Natural killer cell (primary cell): ENCODE data around the gene MGLL. TPM values are rescaled to one million over a fixed set of nuclear protein-coding genes. Genes with fewer than 3 reads are reported as not detected.

Experiments used
- ATAC-seq, 3 donors: fragments of 150-1000 bp in 2 of 3; fragments of 200-7000 bp in 1 of 3; cut with Tn5 transposase; 1 replicate in 1 of 3; 2 replicates in 2 of 3; pipeline ENCODE4 v1.10.0; 2021; ENCODE audit warnings: mild to moderate bottlenecking in 2 of 3, moderate library complexity in 2 of 3
- DNase-seq, 2 donors: peaks; one replicate each; pipeline versions ENCODE4 v3.0.0 to v3.0.0-alpha.2; 2013 to 2021; ENCODE audit warnings: mixed read lengths in 1 of 2
- H3K27ac ChIP-seq: one replicate; pipeline ENCODE4 v1.5.1; 2013; ENCODE audit warnings: mild to moderate bottlenecking, low read length
- H3K27me3 ChIP-seq: one replicate; pipeline ENCODE4 v1.6.1; 2013; ENCODE audit warnings: low read length; ENCODE audit not compliant: control insufficient read depth, insufficient read depth
- H3K36me3 ChIP-seq: one replicate; pipeline ENCODE4 v1.6.1; 2013; ENCODE audit warnings: low read length; ENCODE audit not compliant: control insufficient read depth, insufficient read depth
- H3K4me1 ChIP-seq: one replicate; pipeline ENCODE4 v1.6.1; 2013; ENCODE audit warnings: low read length; ENCODE audit not compliant: control insufficient read depth, insufficient read depth
- H3K4me3 ChIP-seq: one replicate; pipeline ENCODE4 v1.5.1; 2013; ENCODE audit warnings: low read length
- H3K9me3 ChIP-seq: one replicate; pipeline ENCODE4 v1.6.1; 2013; ENCODE audit warnings: low read length; ENCODE audit not compliant: control insufficient read depth, insufficient read depth
- H3K27ac Mint-ChIP-seq, 2 donors: one replicate each; pipeline ENCODE4 v1.8.0; 2022; ENCODE audit warnings: mild to moderate bottlenecking in 2 of 2, mixed read lengths in 2 of 2, moderate library complexity in 1 of 2
- H3K27me3 Mint-ChIP-seq, 2 donors: one replicate each; pipeline ENCODE4 v1.8.0; 2022; ENCODE audit warnings: low read depth in 2 of 2, mixed read lengths in 2 of 2
- H3K36me3 Mint-ChIP-seq: one replicate; pipeline ENCODE4 v1.8.0; 2022; ENCODE audit warnings: mixed read lengths
- H3K4me1 Mint-ChIP-seq, 2 donors: one replicate each; pipeline ENCODE4 v1.8.0; 2022; ENCODE audit warnings: mixed read lengths in 2 of 2
- H3K4me3 Mint-ChIP-seq: one replicate; pipeline ENCODE4 v1.8.0; 2022; ENCODE audit warnings: mild to moderate bottlenecking, moderate library complexity, mixed read lengths
- H3K9me3 Mint-ChIP-seq, 2 donors: one replicate each; pipeline ENCODE4 v1.8.0; 2022; ENCODE audit warnings: mixed read lengths in 2 of 2
- WGBS: methylation state at CpG from one replicate; pipeline ENCODE4 v1.1.7; 2013; ENCODE audit warnings: missing lambda C conversion rate; ENCODE audit not compliant: insufficient coverage; 5-methylcytosine and 5-hydroxymethylcytosine counted together
- intact Hi-C: fragments of 100-400 bp; cut with micrococcal nuclease; formaldehyde crosslinking; loops from one replicate; pipeline ENCODE4 v1.14.2; 2022
- total RNA-seq, 4 donors: library from RNA; stranded (reverse); fragments of 120-200 nt in 1 of 4; gene quantifications; one replicate each; pipeline versions ENCODE4 v1.2.3 to v1.2.4, GENCODE V29; 2013 to 2022
- TF ChIP-seq, protein P1 (sequence below): fragments of 200-600 bp; IDR thresholded peaks from one replicate; pipeline ENCODE4 v1.8.0; 2022; ENCODE audit warnings: antibody characterized with exemption

MGLL gene
- total RNA-seq, 3 donors from 2014 or later (not counting 1 experiment from before 2014, with no cell fraction given), result 2.7 to 4.6 (median 3.0) TPM

DNA sequence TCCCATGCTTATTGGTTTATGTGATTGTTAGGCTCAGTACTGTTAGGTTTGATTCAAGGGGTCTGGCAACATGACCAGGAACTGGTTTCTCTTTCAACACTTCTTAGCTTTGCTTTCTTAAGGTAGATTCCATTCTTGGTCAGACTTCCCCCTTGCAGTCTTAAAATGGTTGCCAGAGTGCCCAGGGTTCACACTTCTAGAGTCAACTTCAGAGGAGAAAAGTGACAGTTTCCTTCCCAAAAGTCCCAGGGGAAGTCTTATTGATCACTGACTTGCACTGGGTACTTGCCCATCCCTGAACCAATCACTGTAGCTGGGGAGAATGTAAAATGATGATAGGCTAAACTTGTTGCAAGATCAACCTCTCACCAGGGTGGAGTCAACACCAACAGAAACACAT lies 14.1 kb downstream of the MGLL start:
- peaks cover 3% of the 10 kb centered on the region for H3K4me1 ChIP-seq
- no peak overlapping the region for H3K27ac ChIP-seq
- no peaks in the 10 kb centered on the region for H3K9me3 ChIP-seq
- Mint-ChIP-seq H3K27ac (no peak overlapping the region), H3K9me3 (no peaks in the 10 kb centered on the region), H3K4me1 (no peaks in the 10 kb centered on the region), H3K27me3 (no peaks in the 10 kb centered on the region), H3K36me3 (no peaks in the 10 kb centered on the region), H3K4me3 (no peak overlapping the region)
- no peaks in the 10 kb centered on the region for H3K27me3 ChIP-seq
- no peaks in the 10 kb centered on the region for H3K36me3 ChIP-seq
- no peak for DNase-seq
- TF ChIP-seq, protein P1, sequence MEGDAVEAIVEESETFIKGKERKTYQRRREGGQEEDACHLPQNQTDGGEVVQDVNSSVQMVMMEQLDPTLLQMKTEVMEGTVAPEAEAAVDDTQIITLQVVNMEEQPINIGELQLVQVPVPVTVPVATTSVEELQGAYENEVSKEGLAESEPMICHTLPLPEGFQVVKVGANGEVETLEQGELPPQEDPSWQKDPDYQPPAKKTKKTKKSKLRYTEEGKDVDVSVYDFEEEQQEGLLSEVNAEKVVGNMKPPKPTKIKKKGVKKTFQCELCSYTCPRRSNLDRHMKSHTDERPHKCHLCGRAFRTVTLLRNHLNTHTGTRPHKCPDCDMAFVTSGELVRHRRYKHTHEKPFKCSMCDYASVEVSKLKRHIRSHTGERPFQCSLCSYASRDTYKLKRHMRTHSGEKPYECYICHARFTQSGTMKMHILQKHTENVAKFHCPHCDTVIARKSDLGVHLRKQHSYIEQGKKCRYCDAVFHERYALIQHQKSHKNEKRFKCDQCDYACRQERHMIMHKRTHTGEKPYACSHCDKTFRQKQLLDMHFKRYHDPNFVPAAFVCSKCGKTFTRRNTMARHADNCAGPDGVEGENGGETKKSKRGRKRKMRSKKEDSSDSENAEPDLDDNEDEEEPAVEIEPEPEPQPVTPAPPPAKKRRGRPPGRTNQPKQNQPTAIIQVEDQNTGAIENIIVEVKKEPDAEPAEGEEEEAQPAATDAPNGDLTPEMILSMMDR, result no peak
- H3K4me3 ChIP-seq, result no peak overlapping the region
- no peak for ATAC-seq
- intact Hi-C loops, result no loop called here

DNA sequence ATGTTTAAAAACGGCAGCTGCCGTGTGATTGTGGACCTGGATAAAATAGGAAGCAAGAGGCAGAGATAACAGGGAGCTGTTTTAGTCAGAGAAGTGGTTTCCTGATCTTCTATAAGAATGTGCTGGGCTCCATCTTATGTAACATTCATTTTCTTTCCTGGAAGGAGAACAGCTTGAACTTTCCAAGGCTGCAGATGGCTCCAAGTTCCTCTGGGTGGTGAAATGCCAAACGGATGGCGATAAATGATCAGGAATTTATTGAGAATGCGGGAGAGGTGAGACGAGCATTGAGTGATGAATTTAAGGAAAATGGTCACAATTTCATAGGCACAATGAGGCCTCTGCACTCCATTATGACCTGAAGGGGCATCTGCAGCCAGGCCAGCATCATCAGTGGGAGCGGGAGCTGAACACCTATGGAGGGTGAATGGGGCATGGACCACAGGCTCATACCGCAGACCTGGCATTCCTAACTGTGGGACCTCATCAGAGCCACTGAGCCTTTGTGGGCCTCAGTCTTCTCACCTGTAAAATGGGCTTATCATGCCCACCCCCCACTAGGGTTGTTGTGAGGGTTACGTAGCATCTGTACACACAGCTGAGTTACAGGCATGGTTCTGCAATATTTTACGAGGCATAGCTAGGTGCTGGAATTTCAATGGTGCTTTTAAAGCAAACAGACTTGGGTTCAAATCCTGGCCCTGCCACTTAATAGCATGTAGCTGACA lies 17.1 kb downstream of the MGLL start:
- H3K27me3 Mint-ChIP-seq, result no peaks in the 10 kb centered on the region
- 88% methylated on average over 10 of the region's 10 CpGs for WGBS
- no peaks in the 10 kb centered on the region for H3K9me3 ChIP-seq
- H3K36me3 Mint-ChIP-seq, result no peaks in the 10 kb centered on the region
- H3K4me3 Mint-ChIP-seq, result no peak overlapping the region
- H3K4me3 ChIP-seq, result no peak overlapping the region
- peaks cover 17% of the 10 kb centered on the region for H3K4me1 ChIP-seq
- H3K4me1 Mint-ChIP-seq, result peaks cover 8% of the 10 kb centered on the region in 2 donors
- H3K36me3 ChIP-seq, result no peaks in the 10 kb centered on the region
- no peak for DNase-seq
- no peaks in the 10 kb centered on the region for H3K9me3 Mint-ChIP-seq
- no peak overlapping the region for H3K27ac Mint-ChIP-seq
- H3K27me3 ChIP-seq, result no peaks in the 10 kb centered on the region
- no peak overlapping the region for H3K27ac ChIP-seq
- no peak for ATAC-seq
- intact Hi-C loops, result no loop called here
- TF ChIP-seq, protein P1, result no peak

DNA sequence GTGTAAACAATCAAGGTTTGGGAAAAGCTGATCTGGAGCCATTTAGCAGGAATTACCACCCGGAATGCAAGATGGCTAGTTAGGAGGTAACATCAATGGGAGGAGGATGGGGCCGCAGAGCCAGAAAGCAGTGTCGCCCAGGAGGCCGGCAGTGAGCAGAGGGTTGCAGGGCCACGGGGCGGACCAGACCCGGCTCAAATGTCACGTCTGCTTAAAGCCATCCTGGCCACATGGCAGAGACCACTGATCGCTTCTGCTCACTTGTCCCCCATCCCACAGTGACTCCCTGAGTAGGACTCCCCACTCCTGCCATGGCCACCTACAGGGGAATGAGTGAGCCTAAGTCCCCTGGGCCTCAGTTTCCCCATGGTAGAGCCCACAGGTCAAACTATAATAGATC lies 18.2 kb downstream of the MGLL start:
- Histone ChIP-seq H3K4me1 (peaks cover 24% of the 10 kb centered on the region), H3K36me3 (no peaks in the 10 kb centered on the region), H3K27ac (no peak overlapping the region), H3K4me3 (no peak overlapping the region), H3K27me3 (no peaks in the 10 kb centered on the region), H3K9me3 (no peaks in the 10 kb centered on the region)
- no peak overlapping the region for H3K4me3 Mint-ChIP-seq
- intact Hi-C loops, result no loop called here
- peaks cover 13 to 19% of the 10 kb centered on the region in 2 donors for H3K4me1 Mint-ChIP-seq
- no peaks in the 10 kb centered on the region for H3K9me3 Mint-ChIP-seq
- TF ChIP-seq, protein P1, result no peak
- ATAC-seq (no peak), DNase-seq (no peak)
- peaks cover 0 to 2% of the 10 kb centered on the region in 2 donors for H3K27me3 Mint-ChIP-seq
- no peak overlapping the region for H3K27ac Mint-ChIP-seq
- 95% methylated on average over 9 of the region's 9 CpGs for WGBS
- H3K36me3 Mint-ChIP-seq, result no peaks in the 10 kb centered on the region

DNA sequence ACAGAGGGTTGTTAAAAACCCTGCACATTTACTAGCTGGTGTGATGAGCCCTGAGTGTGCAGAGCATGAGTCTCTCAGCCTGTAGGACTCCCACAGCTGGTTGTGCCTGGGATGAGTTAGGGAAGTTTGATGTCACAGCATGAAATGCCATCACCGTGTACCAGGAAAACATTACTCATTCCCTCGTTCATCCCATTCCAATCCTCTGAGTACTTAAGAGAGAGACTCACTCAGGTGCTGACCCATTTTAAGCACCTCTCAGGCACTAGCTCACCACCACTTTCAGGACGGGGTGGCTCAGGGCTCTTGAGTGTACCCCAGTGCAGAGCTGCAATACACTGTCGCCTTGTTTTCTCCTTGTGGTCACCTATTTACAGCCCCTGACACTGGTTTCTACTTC lies 18.7 kb downstream of the MGLL start:
- DNase-seq, result no peak
- Histone ChIP-seq H3K27ac (no peak overlapping the region), H3K4me3 (no peak overlapping the region), H3K4me1 (peaks cover 24% of the 10 kb centered on the region), H3K9me3 (no peaks in the 10 kb centered on the region), H3K27me3 (no peaks in the 10 kb centered on the region), H3K36me3 (no peaks in the 10 kb centered on the region)
- H3K36me3 Mint-ChIP-seq, result no peaks in the 10 kb centered on the region
- peaks cover 0 to 3% of the 10 kb centered on the region in 2 donors for H3K27me3 Mint-ChIP-seq
- no peaks in the 10 kb centered on the region for H3K9me3 Mint-ChIP-seq
- intact Hi-C loops, result no loop called here
- H3K4me3 Mint-ChIP-seq, result no peak overlapping the region
- no peak overlapping the region for H3K27ac Mint-ChIP-seq
- H3K4me1 Mint-ChIP-seq, result peaks cover 13 to 20% of the 10 kb centered on the region in 2 donors
- WGBS, result 67% methylated on average over 4 of the region's 4 CpGs
- TF ChIP-seq, protein P1, result no peak
- ATAC-seq, result no peak
